Measurements from ENCODE around the gene SORCS2.

Gene SORCS2

GRCh38 chr4:7196736-7197135, 4.4 kb downstream of the SORCS2 start:
- TF ChIP-seq EGR1 (IDR thresholded peaks at IDR 0.05) (no peak), TEAD4 (IDR thresholded peaks at IDR 0.05) (peak; percentile 47; the same call in 1 of the 2 replicates), REST (IDR thresholded peaks at IDR 0.05; ENCODE audit: low read depth) (no peak), TAF1 (IDR thresholded peaks at IDR 0.05; ENCODE audit: low read depth) (no peak), TCF12 (IDR thresholded peaks at IDR 0.05; ENCODE audit: low read depth) (no peak; the same call in 1 of the 2 replicates), MAX (IDR thresholded peaks at IDR 0.05) (no peak), CREB1 (IDR thresholded peaks at IDR 0.05; ENCODE audit: low read depth) (no peak), FOXM1 (IDR thresholded peaks at IDR 0.05; ENCODE audit: borderline replicate concordance, low read depth) (no peak), RAD21 (IDR thresholded peaks at IDR 0.05; ENCODE audit: low read depth) (no peak), YY1 (IDR thresholded peaks at IDR 0.05; ENCODE audit: low read depth) (no peak), EP300 (IDR thresholded peaks at IDR 0.05; ENCODE audit: borderline replicate concordance) (peak; percentile 67), ZBTB7A (IDR thresholded peaks at IDR 0.05; ENCODE audit: low read depth) (no peak), USF1 (IDR thresholded peaks at IDR 0.05) (no peak), CEBPB (IDR thresholded peaks at IDR 0.05) (no peak), NFIC (IDR thresholded peaks at IDR 0.05) (peak; percentile 70)

GRCh38 chr4:7197910-7198309, 5.6 kb downstream of the SORCS2 start:
- TF ChIP-seq NFIC (IDR thresholded peaks at IDR 0.05) (no peak), RAD21 (IDR thresholded peaks at IDR 0.05; ENCODE audit: low read depth) (no peak), EGR1 (IDR thresholded peaks at IDR 0.05) (no peak), FOXM1 (IDR thresholded peaks at IDR 0.05; ENCODE audit: borderline replicate concordance, low read depth) (no peak), EP300 (IDR thresholded peaks at IDR 0.05; ENCODE audit: borderline replicate concordance) (no peak), CEBPB (IDR thresholded peaks at IDR 0.05) (no peak), USF1 (IDR thresholded peaks at IDR 0.05) (no peak), MAX (IDR thresholded peaks at IDR 0.05) (no peak), CREB1 (IDR thresholded peaks at IDR 0.05; ENCODE audit: low read depth) (no peak), YY1 (IDR thresholded peaks at IDR 0.05; ENCODE audit: low read depth) (no peak), REST (IDR thresholded peaks at IDR 0.05; ENCODE audit: low read depth) (no peak), TAF1 (IDR thresholded peaks at IDR 0.05; ENCODE audit: low read depth) (no peak), TCF12 (IDR thresholded peaks at IDR 0.05; ENCODE audit: low read depth) (no peak), TEAD4 (IDR thresholded peaks at IDR 0.05) (no peak), ZBTB7A (IDR thresholded peaks at IDR 0.05; ENCODE audit: low read depth) (no peak)

- TF ChIP-seq EGR1 (IDR thresholded peaks at IDR 0.05) (no peak), FOXM1 (IDR thresholded peaks at IDR 0.05; ENCODE audit: borderline replicate concordance, low read depth) (no peak), TEAD4 (IDR thresholded peaks at IDR 0.05) (no peak), REST (IDR thresholded peaks at IDR 0.05; ENCODE audit: low read depth) (no peak), NFIC (IDR thresholded peaks at IDR 0.05) (no peak), TAF1 (IDR thresholded peaks at IDR 0.05; ENCODE audit: low read depth) (no peak), CREB1 (IDR thresholded peaks at IDR 0.05; ENCODE audit: low read depth) (no peak), ZBTB7A (IDR thresholded peaks at IDR 0.05; ENCODE audit: low read depth) (no peak), YY1 (IDR thresholded peaks at IDR 0.05; ENCODE audit: low read depth) (no peak), MAX (IDR thresholded peaks at IDR 0.05) (no peak), CEBPB (IDR thresholded peaks at IDR 0.05) (no peak), RAD21 (IDR thresholded peaks at IDR 0.05; ENCODE audit: low read depth) (no peak), USF1 (IDR thresholded peaks at IDR 0.05) (no peak), EP300 (IDR thresholded peaks at IDR 0.05; ENCODE audit: borderline replicate concordance) (no peak), TCF12 (IDR thresholded peaks at IDR 0.05; ENCODE audit: low read depth) (no peak)
Measured at GRCh38 chr4:7198440-7199128, 6.2 kb downstream of the SORCS2 start.

Data from Ishikawa (cell line).